Neuronal stem cell (in vitro differentiated cells): Measurements from ENCODE around the gene RSAD1.
"Not testable (repeated sequence)": the region's sequence is repeated elsewhere in the genome, so short reads cannot be mapped to it uniquely, and the experiment has no call there.

ENCODE experiments used
- DNase-seq: peaks from one replicate; pipeline ENCODE4 v3.0.0-alpha.2; 2013; ENCODE audit warnings: low spot score
- H2AFZ ChIP-seq: one replicate; pipeline ENCODE4 v1.6.1; 2013; ENCODE audit warnings: mild to moderate bottlenecking, low read length, inconsistent platforms
- H2AK5ac ChIP-seq: 2 replicates; pipeline ENCODE4 v1.6.1; 2013; ENCODE audit warnings: low read depth, mild to moderate bottlenecking, inconsistent platforms, low read length, moderate library complexity, mixed read lengths
- H2BK120ac ChIP-seq: 2 replicates; pipeline ENCODE4 v1.6.1; 2013; ENCODE audit warnings: low read depth, mild to moderate bottlenecking, inconsistent platforms, low read length, moderate library complexity, mixed read lengths
- H2BK12ac ChIP-seq: one replicate; pipeline ENCODE4 v1.6.1; 2013; ENCODE audit warnings: low read length, inconsistent platforms
- H2BK15ac ChIP-seq: 2 replicates; pipeline ENCODE4 v1.6.1; 2013; ENCODE audit warnings: mild to moderate bottlenecking, low read length, inconsistent platforms, mixed read lengths
- H2BK5ac ChIP-seq: one replicate; pipeline ENCODE4 v1.6.1; 2013; ENCODE audit warnings: inconsistent platforms, mild to moderate bottlenecking, low read length, moderate library complexity
- H3K14ac ChIP-seq: one replicate; pipeline ENCODE4 v1.6.1; 2013; ENCODE audit warnings: low read length, inconsistent platforms
- H3K18ac ChIP-seq: 2 replicates; pipeline ENCODE4 v1.6.1; 2013; ENCODE audit warnings: low read length, inconsistent platforms
- H3K23ac ChIP-seq: 2 replicates; pipeline ENCODE4 v1.6.1; 2013; ENCODE audit warnings: low read depth, mild to moderate bottlenecking, mixed read lengths, low read length, inconsistent platforms; ENCODE audit not compliant: poor library complexity
- H3K27ac ChIP-seq: replicated peaks from 3 replicates; pipeline ENCODE4 v1.5.1; 2013; ENCODE audit warnings: low read length, inconsistent platforms
- H3K27me3 ChIP-seq, 3 experiments: 2 replicates each; pipeline ENCODE4 v1.6.1; 2013; ENCODE audit warnings: low read length in 3 of 3, mild to moderate bottlenecking in 2 of 3, inconsistent platforms in 1 of 3, low read depth in 1 of 3, mixed read lengths in 1 of 3, moderate library complexity in 1 of 3; ENCODE audit not compliant: control insufficient read depth in 3 of 3, insufficient read depth in 3 of 3
- H3K36me3 ChIP-seq, 2 donors: replicated peaks in 1 of 2; 2 replicates each; pipeline ENCODE4 v1.6.1; 2013; ENCODE audit warnings: low read length in 2 of 2; ENCODE audit not compliant: control insufficient read depth in 2 of 2, insufficient read depth in 2 of 2
- H3K4ac ChIP-seq: 2 replicates; pipeline ENCODE4 v1.6.1; 2013; ENCODE audit warnings: inconsistent platforms, mild to moderate bottlenecking, low read length, moderate library complexity
- H3K4me1 ChIP-seq, 2 donors: 1 replicate in 1 of 2; 2 replicates in 1 of 2; pipeline ENCODE4 v1.6.1; 2013; ENCODE audit warnings: low read length in 2 of 2, low read depth in 1 of 2; ENCODE audit not compliant: control insufficient read depth in 2 of 2, insufficient read depth in 1 of 2
- H3K4me2 ChIP-seq: one replicate; pipeline ENCODE4 v1.6.1; 2013; ENCODE audit warnings: mild to moderate bottlenecking, low read length, inconsistent platforms; ENCODE audit not compliant: insufficient read depth, poor library complexity, severe bottlenecking
- H3K4me3 ChIP-seq, 2 donors: 2 replicates each; pipeline ENCODE4 v1.5.1; 2013; ENCODE audit warnings: low read length in 2 of 2, mild to moderate bottlenecking in 2 of 2, inconsistent platforms in 1 of 2, moderate library complexity in 1 of 2
- H3K79me1 ChIP-seq: one replicate; pipeline ENCODE4 v1.6.1; 2013; ENCODE audit warnings: low read depth, mild to moderate bottlenecking, inconsistent platforms, low read length, moderate library complexity
- H3K9ac ChIP-seq: one replicate; pipeline ENCODE4 v1.6.1; 2013; ENCODE audit warnings: mild to moderate bottlenecking, low read depth, low read length, inconsistent platforms; ENCODE audit not compliant: poor library complexity
- H3K9me3 ChIP-seq, 2 donors: replicated peaks in 1 of 2; 2 replicates each; pipeline versions ENCODE3 to v1.6.1; 2013; ENCODE audit warnings: low read length in 2 of 2, mild to moderate bottlenecking in 2 of 2, inconsistent platforms in 1 of 2, low read depth in 1 of 2, mixed read lengths in 1 of 2, moderate library complexity in 1 of 2; ENCODE audit not compliant: control insufficient read depth in 2 of 2, insufficient read depth in 1 of 2
- H4K8ac ChIP-seq: one replicate; pipeline ENCODE4 v1.6.1; 2013; ENCODE audit warnings: low read depth, mild to moderate bottlenecking, inconsistent platforms, low read length, moderate library complexity
- H4K91ac ChIP-seq: one replicate; pipeline ENCODE4 v1.6.1; 2013; ENCODE audit warnings: low read length, low read depth, mild to moderate bottlenecking, inconsistent platforms; ENCODE audit not compliant: poor library complexity
- whole genome bisulfite sequencing, 2 donors: extraction: QIAGEN DNeasy Blood & Tissue Kit; methylation state at CpG; one replicate each; pipeline ENCODE4 v1.1.7; 2013; ENCODE audit warnings: missing lambda C conversion rate in 2 of 2, mixed read lengths in 1 of 2; ENCODE audit not compliant: insufficient read length in 2 of 2, insufficient replicate concordance in 1 of 2; ENCODE audit errors: extremely low coverage in 2 of 2; 5-methylcytosine and 5-hydroxymethylcytosine counted together

Gene RSAD1

DNA sequence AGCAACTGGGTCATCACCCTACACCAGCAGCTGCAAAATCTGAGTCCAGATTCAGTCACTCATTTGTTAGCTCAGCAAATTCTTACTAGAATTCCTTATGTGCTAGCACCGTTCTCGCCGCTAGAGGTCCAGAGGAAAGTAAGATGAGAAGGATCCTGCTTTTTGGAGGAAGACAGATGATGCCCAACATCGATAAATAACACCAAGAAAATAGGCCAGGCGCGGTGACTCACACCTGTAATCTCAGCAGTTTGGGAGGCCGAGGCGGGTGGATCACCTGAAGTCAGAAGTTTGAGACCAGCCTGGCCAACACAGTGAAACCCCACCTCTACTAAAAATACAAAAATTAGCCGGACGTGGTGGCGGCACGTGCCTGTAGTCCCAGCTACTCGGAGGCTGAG lies 5.9 kb upstream of the RSAD1 start:
- H2BK120ac ChIP-seq, H3K9me3 ChIP-seq, DNase-seq, H4K91ac ChIP-seq, H2BK5ac ChIP-seq, H2BK15ac ChIP-seq, H3K79me1 ChIP-seq, H2BK12ac ChIP-seq, H4K8ac ChIP-seq, H3K18ac ChIP-seq, H3K4me3 ChIP-seq, H3K4me1 ChIP-seq, H2AK5ac ChIP-seq, H2AFZ ChIP-seq, H3K4me2 ChIP-seq, H3K9ac ChIP-seq, H3K14ac ChIP-seq, H3K36me3 ChIP-seq, H3K23ac ChIP-seq, H3K27ac ChIP-seq, H3K4ac ChIP-seq: not testable (repeated sequence)
- WGBS, 2 donors = no CpG with 5 or more reads among the region's 13 CpGs
- peaks cover 14 to 85% (median 45%) of the 10 kb centered on the region in 3 experiments for H3K27me3 ChIP-seq

DNA sequence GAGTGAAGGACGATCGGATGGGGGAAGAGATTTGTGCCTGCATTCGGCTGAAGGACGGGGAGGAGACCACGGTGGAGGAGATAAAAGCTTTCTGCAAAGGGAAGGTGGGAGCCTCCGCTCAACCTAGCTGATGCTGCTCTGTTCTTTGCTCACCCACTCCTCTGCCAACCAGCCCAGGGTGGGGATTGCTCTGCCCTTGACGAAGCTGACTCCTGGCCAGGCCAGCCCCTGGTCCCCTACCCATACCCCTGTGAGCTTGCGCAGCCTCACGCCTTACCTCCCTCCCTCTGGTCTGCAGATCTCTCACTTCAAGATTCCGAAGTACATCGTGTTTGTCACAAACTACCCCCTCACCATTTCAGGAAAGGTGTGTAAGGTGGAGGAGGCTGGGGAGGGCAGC lies 4.8 kb upstream of the RSAD1 start:
- no CpG with 5 or more reads among the region's 11 CpGs for WGBS, 2 donors

DNA sequence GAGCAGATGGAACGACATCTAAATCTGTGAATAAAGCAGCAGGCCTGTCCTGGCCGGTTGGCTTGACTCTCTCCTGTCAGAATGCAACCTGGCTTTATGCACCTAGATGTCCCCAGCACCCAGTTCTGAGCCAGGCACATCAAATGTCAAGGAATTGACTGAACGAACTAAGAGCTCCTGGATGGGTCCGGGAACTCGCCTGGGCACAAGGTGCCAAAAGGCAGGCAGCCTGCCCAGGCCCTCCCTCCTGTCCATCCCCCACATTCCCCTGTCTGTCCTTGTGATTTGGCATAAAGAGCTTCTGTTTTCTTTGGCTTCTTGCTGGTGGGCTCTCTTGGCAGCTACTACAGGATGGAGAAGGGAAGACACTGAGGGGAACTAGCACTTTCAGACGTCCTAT lies 4.1 kb upstream of the RSAD1 start:
- peaks cover 0 to 1% of the 10 kb centered on the region in 2 donors for H3K9me3 ChIP-seq
- H3K14ac ChIP-seq = no peak overlapping the region
- H3K27ac ChIP-seq = no peak overlapping the region
- H3K4me2 ChIP-seq = no peak overlapping the region
- H4K91ac ChIP-seq = no peak overlapping the region
- H3K4me3 ChIP-seq = no peak overlapping the region
- no peak for DNase-seq
- H2BK15ac ChIP-seq = no peak overlapping the region
- no peak overlapping the region for H2AFZ ChIP-seq
- H2BK12ac ChIP-seq = no peak overlapping the region
- peaks cover 3 to 68% (median 28%) of the 10 kb centered on the region in 3 experiments for H3K27me3 ChIP-seq
- no peaks in the 10 kb centered on the region for H3K36me3 ChIP-seq
- WGBS, 2 donors = no CpG with 5 or more reads among the region's 6 CpGs
- H3K23ac ChIP-seq = no peak overlapping the region
- H2BK5ac ChIP-seq = no peak overlapping the region
- H3K4ac ChIP-seq = no peak overlapping the region
- H3K79me1 ChIP-seq = no peaks in the 10 kb centered on the region
- H3K18ac ChIP-seq = no peak overlapping the region
- H3K9ac ChIP-seq = no peak overlapping the region
- peaks cover 4 to 6% of the 10 kb centered on the region in 2 donors for H3K4me1 ChIP-seq
- H4K8ac ChIP-seq = no peak overlapping the region
- no peak overlapping the region for H2BK120ac ChIP-seq
- no peak overlapping the region for H2AK5ac ChIP-seq

More for the DNA sequence above, 4.8 kb upstream of the RSAD1 start:
- Histone ChIP-seq H3K18ac (no peak overlapping the region), H2BK15ac (no peak overlapping the region), H3K9me3 (peaks cover 0 to 1% of the 10 kb centered on the region in 2 donors), H2AK5ac (no peak overlapping the region), H4K91ac (no peak overlapping the region), H3K23ac (no peak overlapping the region), H2BK120ac (no peak overlapping the region), H3K79me1 (no peaks in the 10 kb centered on the region), H3K36me3 (no peaks in the 10 kb centered on the region), H3K9ac (peak overlapping the region; percentile 39), H3K4me2 (no peak overlapping the region), H3K14ac (no peak overlapping the region), H4K8ac (no peak overlapping the region), H3K4me1 (peaks cover 3 to 8% of the 10 kb centered on the region in 2 donors), H2BK12ac (no peak overlapping the region), H2BK5ac (no peak overlapping the region), H2AFZ (no peak overlapping the region), H3K4me3 (no peak overlapping the region), H3K27ac (no peak overlapping the region), H3K27me3 (peaks cover 6 to 74% (median 35%) of the 10 kb centered on the region in 3 experiments), H3K4ac (no peak overlapping the region)
- no peak for DNase-seq

DNA sequence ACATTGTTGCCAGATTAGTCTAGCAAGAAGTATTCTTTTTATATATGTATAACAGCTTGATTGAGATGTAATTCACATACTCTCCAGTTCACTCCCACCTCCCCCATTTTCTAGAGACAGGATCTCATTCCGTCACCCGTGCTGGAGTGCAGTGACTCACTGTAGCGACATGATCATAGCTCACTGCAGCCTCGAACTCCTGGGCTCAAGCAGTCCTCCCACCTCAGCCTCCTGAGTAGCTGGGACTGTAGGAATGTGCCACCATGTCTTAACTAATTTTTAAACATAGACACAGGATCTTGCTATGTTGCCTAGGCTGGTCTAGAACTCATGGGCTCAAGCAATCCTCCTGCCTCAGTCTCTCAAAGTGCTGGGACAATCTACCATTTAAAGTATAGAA lies 3.3 kb upstream of the RSAD1 start:
- no peaks in the 10 kb centered on the region for H3K79me1 ChIP-seq
- no peak overlapping the region for H3K18ac ChIP-seq
- H3K4ac ChIP-seq = no peak overlapping the region
- no peak overlapping the region for H3K9ac ChIP-seq
- no peak overlapping the region for H4K91ac ChIP-seq
- peaks cover 7 to 9% of the 10 kb centered on the region in 2 donors for H3K4me1 ChIP-seq
- H3K23ac ChIP-seq = no peak overlapping the region
- no peak for DNase-seq
- WGBS, 2 donors = no CpG with 5 or more reads among the region's 4 CpGs
- H3K9me3 ChIP-seq = peaks cover 0 to 1% of the 10 kb centered on the region in 2 donors
- H4K8ac ChIP-seq = no peak overlapping the region
- no peak overlapping the region for H2BK120ac ChIP-seq
- no peak overlapping the region for H2BK5ac ChIP-seq
- no peak overlapping the region for H2AK5ac ChIP-seq
- peaks cover 0 to 59% (median 20%) of the 10 kb centered on the region in 3 experiments for H3K27me3 ChIP-seq
- no peak overlapping the region for H3K4me3 ChIP-seq
- no peak overlapping the region for H3K14ac ChIP-seq
- no peak overlapping the region for H3K27ac ChIP-seq
- no peaks in the 10 kb centered on the region for H3K36me3 ChIP-seq
- H3K4me2 ChIP-seq = no peak overlapping the region
- H2BK12ac ChIP-seq = no peak overlapping the region
- no peak overlapping the region for H2AFZ ChIP-seq
- H2BK15ac ChIP-seq = no peak overlapping the region
